Peyer's patch (tissue), 4 donors: ENCODE results near the gene SLC34A1.

Experiments
- CTCF ChIP-seq, 6 experiments: fragments of 450-650 bp in 4 of 6; fragments of 200-600 bp in 2 of 6; sonication (generic) in 1 of 6; IDR thresholded peaks; one replicate each; pipeline ENCODE4 v1.5.1; 2017 to 2019; ENCODE audit warnings: antibody characterized with exemption in 6 of 6, mild to moderate bottlenecking in 3 of 6, moderate library complexity in 1 of 6
- POLR2A ChIP-seq, 2 donors: fragments of 450-650 bp; IDR thresholded peaks; one replicate each; pipeline ENCODE4 v1.5.1; 2017; ENCODE audit warnings: antibody characterized with exemption in 2 of 2, mild to moderate bottlenecking in 2 of 2, moderate library complexity in 2 of 2

- no peak for TF ChIP-seq CTCF (IDR thresholded peaks at IDR 0.05)
- TF ChIP-seq POLR2A (IDR thresholded peaks at IDR 0.05), result no peak
Measured at GRCh38 chr5:177362292-177362609, 22.0 kb upstream of the SLC34A1 start.
